Stimulated activated CD4-positive, alpha-beta T cell treated with anti-CD3 and anti-CD28 coated beads, Interleukin-15, amount 100 ng/mL, for 48 hours (primary cell): ENCODE data around the gene TP63.
"Not testable (repeated sequence)": the region's sequence is repeated elsewhere in the genome, so short reads cannot be mapped to it uniquely, and the experiment has no call there.

Experiments used
- DNase-seq, 2 donors: peaks; one replicate each; pipeline ENCODE4 v3.0.0-alpha.2; 2020; ENCODE audit warnings: low read depth in 2 of 2

TP63 gene

GRCh38 chr3:189631373-189631408, at the start of gene TP63:
Gene TP63 (plus strand): TSS chr3:189631389. CDS start chr3:189631516, 127 bp downstream.
- DNase-seq = no peak

GRCh38 chr3:189582179-189582578, 49.0 kb upstream of the TP63 start:
- DNase-seq = no peak

GRCh38 chr3:189584645-189585044, 46.5 kb upstream of the TP63 start:
- no peak for DNase-seq

- DNase-seq = no peak
Observed at GRCh38 chr3:189586941-189587663, 44.1 kb upstream of the TP63 start.

GRCh38 chr3:189587664-189588040, 43.5 kb upstream of the TP63 start:
- DNase-seq = no peak

GRCh38 chr3:189588070-189588469, 43.1 kb upstream of the TP63 start:
- DNase-seq = no peak

GRCh38 chr3:189588475-189589178, 42.6 kb upstream of the TP63 start:
- no peak for DNase-seq

- DNase-seq = no peak
Observed at GRCh38 chr3:189589179-189589569, 42.0 kb upstream of the TP63 start.

- no peak for DNase-seq
Observed at GRCh38 chr3:189590223-189590622, 41.0 kb upstream of the TP63 start.

- DNase-seq = no peak
Observed at GRCh38 chr3:189593581-189593980, 37.6 kb upstream of the TP63 start.

GRCh38 chr3:189596078-189596979, 34.9 kb upstream of the TP63 start:
- not testable (repeated sequence) for DNase-seq

- DNase-seq = no peak
Observed at GRCh38 chr3:189597918-189598317, 33.3 kb upstream of the TP63 start.

- no peak for DNase-seq
Observed at GRCh38 chr3:189598530-189599225, 32.5 kb upstream of the TP63 start.

GRCh38 chr3:189602471-189602870, 28.7 kb upstream of the TP63 start:
- DNase-seq = no peak

- DNase-seq = no peak
Observed at GRCh38 chr3:189605717-189606116, 25.5 kb upstream of the TP63 start.

GRCh38 chr3:189606774-189607173, 24.4 kb upstream of the TP63 start:
- DNase-seq = no peak

- not testable (repeated sequence) for DNase-seq
Observed at GRCh38 chr3:189612641-189613040, 18.5 kb upstream of the TP63 start.

- no peak for DNase-seq
Observed at GRCh38 chr3:189613122-189613521, 18.1 kb upstream of the TP63 start.

- no peak for DNase-seq
Observed at GRCh38 chr3:189621948-189622603, 9.1 kb upstream of the TP63 start.

GRCh38 chr3:189622629-189623028, 8.6 kb upstream of the TP63 start:
- no peak for DNase-seq

- DNase-seq = no peak
Observed at GRCh38 chr3:189624130-189624529, 7.1 kb upstream of the TP63 start.

GRCh38 chr3:189625071-189625470, 6.1 kb upstream of the TP63 start:
- no peak for DNase-seq
